Measurements from ENCODE around the gene MYZAP. TPM values are rescaled to one million over a fixed set of nuclear protein-coding genes. Genes with fewer than 3 reads are reported as not detected.

MYZAP gene
- total and polyA plus RNA-seq, 2 of the 8 experiments (the other 6 are each of a cell fraction or from before 2014, with no cell fraction given) = 0.41 to 0.65 TPM

DNA sequence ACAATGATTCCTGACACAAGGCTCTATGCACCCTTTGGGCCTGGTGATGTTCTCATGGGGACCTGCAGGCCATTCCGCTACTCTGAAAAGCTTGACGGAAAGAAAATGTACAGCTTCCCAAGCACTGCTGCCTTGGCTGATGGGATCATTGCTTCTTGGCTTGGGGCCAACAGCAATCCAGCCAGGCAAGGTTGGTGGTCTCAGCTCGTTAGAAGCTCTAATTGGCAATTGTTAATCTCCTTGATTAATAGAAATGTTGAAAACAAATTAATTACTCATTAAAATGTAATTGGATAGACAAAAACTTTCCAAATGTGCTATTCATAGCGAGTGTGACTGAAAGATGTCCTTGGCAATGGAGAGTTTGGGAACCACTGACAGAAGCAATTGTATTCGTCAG, 16.3 kb upstream of the MYZAP start:
- Histone ChIP-seq H3K4me1 (replicated peaks in 1 of 4; ENCODE audit: control insufficient read depth in 3 of 4, insufficient read depth in 4 of 4, low read length in 3 of 4) (peaks cover 0 to under 1% (median 0%) of the 10 kb centered on the region in 4 experiments; a peak in 1 of 7 replicates), H3K4me2 (ENCODE audit: insufficient read depth in 1 of 2, low read depth in 2 of 2, low read length in 2 of 2) (no peak overlapping the region), H2BK5ac (ENCODE audit: low read depth, low read length) (no peak overlapping the region), H2AK5ac (ENCODE audit: low read depth, low read length) (no peak overlapping the region), H3K79me1 (ENCODE audit: low read depth, low read length) (no peaks in the 10 kb centered on the region), H3K27ac (ENCODE audit: low read depth, low read length) (no peak overlapping the region), H3K4ac (replicated peaks; ENCODE audit: insufficient read length, low read depth, low read length) (no peak overlapping the region), H3K4me3 (ENCODE audit: extremely low read depth in 1 of 4, insufficient read depth in 2 of 4, low read depth in 3 of 4, low read length in 4 of 4) (no peak overlapping the region), H3K79me2 (ENCODE audit: control insufficient read depth in 1 of 2, insufficient read depth in 2 of 2, low read length in 2 of 2) (no peaks in the 10 kb centered on the region), H3K23ac (ENCODE audit: insufficient read length) (no peak overlapping the region), H2BK15ac (ENCODE audit: low read length) (no peak overlapping the region), H2BK12ac (ENCODE audit: low read depth, low read length) (no peak overlapping the region), H4K20me1 (replicated peaks in 1 of 2; ENCODE audit: control insufficient read depth in 1 of 2, insufficient read depth in 2 of 2, low read length in 2 of 2) (no peaks in the 10 kb centered on the region), H4K5ac (ENCODE audit: insufficient read length, low read depth, low read length) (no peak overlapping the region), H4K91ac (replicated peaks; ENCODE audit: insufficient read length, low read length) (no peak overlapping the region), H3K18ac (ENCODE audit: extremely low read depth, low read length) (no peak overlapping the region), H2BK20ac (ENCODE audit: low read length) (no peak overlapping the region), H4K8ac (ENCODE audit: extremely low read depth, insufficient read depth, low read length) (no peak overlapping the region), H2BK120ac (replicated peaks; ENCODE audit: low read depth, low read length) (no peak overlapping the region), H3K14ac (ENCODE audit: insufficient read length) (no peak overlapping the region), H3K9me3 (ENCODE audit: insufficient read depth in 2 of 2, low read depth in 1 of 2, low read length in 1 of 2) (no peaks in the 10 kb centered on the region), H3K9ac (replicated peaks in 1 of 4; ENCODE audit: extremely low read depth in 1 of 4, low read depth in 3 of 4, low read length in 3 of 4) (no peak overlapping the region), H2AFZ (ENCODE audit: low read length) (no peak overlapping the region), H3K36me3 (ENCODE audit: control insufficient read depth in 2 of 4, insufficient read depth in 4 of 4, low read length in 3 of 4) (no peaks in the 10 kb centered on the region), H3K23me2 (ENCODE audit: low read depth, low read length) (no peaks in the 10 kb centered on the region; the same call in 1 of the 2 replicates), H3K27me3 (replicated peaks in 1 of 4; ENCODE audit: control insufficient read depth in 3 of 4, extremely low read depth in 1 of 4, insufficient read depth in 3 of 4, low read length in 3 of 4) (no peaks in the 10 kb centered on the region), H3K56ac (replicated peaks; ENCODE audit: insufficient read length, low read depth, low read length) (no peak overlapping the region)
- ChIA-PET CTCF (ENCODE audit: partially characterized antibody) (interaction anchor here (1.0 to 1.6 kb wide), 5 partner anchors 10 to 66 kb away, joined by 3 to 6 read pairs (median 4); no protein-coding TSS in a partner anchor), POLR2A (ENCODE audit: partially characterized antibody) (no interaction called here)
- FAIRE-seq = no peak
- TF ChIP-seq HDAC2 (IDR thresholded peaks at IDR 0.05; ENCODE audit: borderline replicate concordance in 1 of 2, low read depth in 2 of 2, low read length in 2 of 2) (no peak), RAD21 (IDR thresholded peaks at IDR 0.05 in 1 of 2, conservative IDR thresholded peaks at IDR 0.05 in 1 of 2; ENCODE audit: low read depth in 2 of 2, low read length in 2 of 2) (no peak), CEBPB (IDR thresholded peaks at IDR 0.05; ENCODE audit: low read depth, low read length) (no peak), CTBP2 (IDR thresholded peaks at IDR 0.05; ENCODE audit: borderline replicate concordance, insufficient read depth, insufficient read length, low read length) (no peak)
- no peak for DNase-seq (ENCODE audit: low read depth in 1 of 2, low spot score in 2 of 2)
- 92% methylated on average over 5 of the region's 5 CpGs; no CpG with 5 or more reads in 1 of the 2 experiments for WGBS, 2 experiments (ENCODE audit: extremely low coverage in 1 of 2, insufficient coverage in 1 of 2, insufficient read length in 1 of 2, insufficient replicate concordance in 2 of 2, low coverage in 1 of 2, low lambda C conversion rate in 2 of 2, missing lambda C conversion rate in 1 of 2)

Data from H1 (cell line).